GM23248 (cell line): ENCODE data around the gene WDR73.

ENCODE experiments used
- EZH2 ChIP-seq: fragments of 200-600 bp; sonication (generic); IDR thresholded peaks from 2 replicates; pipeline ENCODE4 v1.6.1; 2018; ENCODE audit warnings: antibody characterized with exemption, mild to moderate bottlenecking; ENCODE audit not compliant: insufficient read depth, poor library complexity, severe bottlenecking
- EZH2phosphoT487 ChIP-seq: fragments of 200-600 bp; sonication (generic); IDR thresholded peaks from 2 replicates; pipeline ENCODE4 v1.6.1; 2018; ENCODE audit warnings: antibody characterized with exemption, moderate library complexity, mild to moderate bottlenecking, low read depth; ENCODE audit not compliant: insufficient read depth

DNA sequence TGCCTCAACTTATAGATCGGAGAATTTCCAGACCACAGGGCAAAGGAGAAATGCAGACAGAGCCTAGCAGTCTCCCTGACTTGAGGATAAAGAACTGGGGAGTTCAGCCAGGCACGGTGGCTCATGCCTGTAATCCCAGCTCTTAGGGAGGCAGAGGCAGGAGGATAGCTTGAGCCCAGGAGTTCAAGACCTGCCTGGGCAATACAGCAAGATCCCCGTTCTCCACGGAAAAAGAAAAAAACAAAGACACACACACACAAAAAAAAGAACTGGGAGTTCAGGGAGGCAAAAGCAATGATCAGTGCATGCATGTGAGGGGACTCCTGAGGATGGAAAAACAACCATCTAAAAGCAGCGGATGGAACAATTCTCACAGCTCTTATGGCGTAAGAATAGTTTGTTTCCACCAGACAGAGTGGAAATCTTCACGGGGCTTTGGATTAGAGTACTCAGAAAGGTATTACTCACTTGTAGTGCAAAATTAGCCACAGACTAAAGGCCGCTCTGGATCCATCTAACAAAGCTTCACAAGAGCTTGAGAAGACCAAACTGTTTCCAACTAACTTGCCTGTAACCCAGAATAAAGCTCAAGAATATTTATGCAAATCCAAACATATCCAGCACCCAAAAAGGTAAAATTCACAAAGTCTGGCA is 45.6 kb upstream of the WDR73 start:
- no peak for TF ChIP-seq EZH2phosphoT487
- no peak for TF ChIP-seq EZH2
